Ecto neural progenitor cell (in vitro differentiated cells): ENCODE data around the gene IDE.
"Not testable (repeated sequence)": the region's sequence is repeated elsewhere in the genome, so short reads cannot be mapped to it uniquely, and the experiment has no call there.

ENCODE experiments used
- DNase-seq: peaks from one replicate; pipeline ENCODE4 v3.0.0-alpha.2; 2018; ENCODE audit warnings: low spot score

The IDE gene

GRCh38 chr10:92492748-92493240 is 81.1 kb downstream of the IDE start:
- DNase-seq = no peak

- no peak for DNase-seq
Observed at GRCh38 chr10:92490387-92490786, 83.5 kb downstream of the IDE start.

DNA sequence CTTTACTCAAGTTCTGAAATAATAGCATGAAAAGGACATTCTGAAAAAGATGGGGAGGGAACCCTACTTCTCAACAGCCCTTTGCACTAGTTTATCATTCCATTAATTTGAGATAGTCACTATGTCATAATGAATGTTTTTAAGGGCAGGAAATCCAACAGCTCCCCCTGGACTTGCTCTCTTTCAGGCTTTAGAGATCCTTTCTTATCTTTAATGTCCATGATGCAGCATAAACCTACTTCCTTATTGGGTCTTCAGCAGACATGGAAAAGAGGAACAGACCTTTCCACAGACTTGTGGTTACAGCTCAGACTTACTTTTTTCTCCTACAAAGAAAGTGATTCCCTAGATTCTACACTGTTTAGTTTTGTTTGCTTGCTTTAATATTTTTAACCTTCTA is 87.3 kb downstream of the IDE start:
- no peak for DNase-seq

- DNase-seq = no peak
Observed at GRCh38 chr10:92483539-92483938, 90.4 kb downstream of the IDE start.

GRCh38 chr10:92480413-92480812 is 93.5 kb downstream of the IDE start:
- no peak for DNase-seq

GRCh38 chr10:92479547-92479946 is 94.3 kb downstream of the IDE start:
- DNase-seq = no peak

- DNase-seq = no peak
Observed at GRCh38 chr10:92478536-92478935, 95.4 kb downstream of the IDE start.

DNA sequence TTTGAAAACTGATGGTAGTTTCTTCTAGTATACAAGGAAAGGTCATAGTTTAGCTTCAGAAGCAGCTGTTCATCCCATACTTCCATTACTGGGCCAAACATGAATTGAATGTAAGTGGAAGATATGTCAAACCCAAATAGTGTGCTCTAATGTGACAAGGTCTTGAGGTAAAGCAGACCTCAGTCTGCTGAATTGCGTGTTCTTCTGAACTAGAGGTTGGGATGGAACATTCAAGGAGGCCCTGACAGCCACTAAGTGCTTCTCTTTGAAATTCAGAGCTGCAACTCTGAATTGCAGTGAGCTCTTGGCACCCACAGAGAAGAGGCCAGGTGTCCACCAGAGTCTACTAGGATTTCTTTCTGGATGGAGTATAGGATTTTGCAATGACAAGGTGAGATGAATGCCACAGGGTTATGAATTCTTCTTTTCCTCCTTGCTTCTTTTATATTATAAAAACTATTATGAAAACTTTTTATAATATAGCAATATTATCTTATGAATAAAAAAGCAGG is 98.5 kb downstream of the IDE start:
- no peak for DNase-seq

DNA sequence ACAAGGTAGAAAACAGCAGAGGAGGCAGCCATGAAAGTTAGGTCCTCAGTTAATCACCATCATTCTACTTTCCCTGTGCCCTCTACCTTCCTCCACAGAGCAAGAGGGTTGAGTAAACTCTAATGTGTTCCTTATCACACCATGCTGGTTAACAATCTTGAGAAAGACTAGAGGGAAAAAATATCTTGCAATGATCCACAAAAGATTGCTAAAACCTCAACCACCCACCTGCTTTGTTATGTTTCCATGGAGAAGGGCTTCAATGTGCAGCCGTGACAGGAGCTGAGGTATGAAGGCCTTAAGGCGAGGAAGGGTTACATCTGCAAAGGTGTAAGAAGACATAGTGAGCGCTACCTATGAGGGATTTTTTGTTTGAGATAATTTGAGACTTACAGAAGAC is 103.9 kb downstream of the IDE start:
- no peak for DNase-seq

DNA sequence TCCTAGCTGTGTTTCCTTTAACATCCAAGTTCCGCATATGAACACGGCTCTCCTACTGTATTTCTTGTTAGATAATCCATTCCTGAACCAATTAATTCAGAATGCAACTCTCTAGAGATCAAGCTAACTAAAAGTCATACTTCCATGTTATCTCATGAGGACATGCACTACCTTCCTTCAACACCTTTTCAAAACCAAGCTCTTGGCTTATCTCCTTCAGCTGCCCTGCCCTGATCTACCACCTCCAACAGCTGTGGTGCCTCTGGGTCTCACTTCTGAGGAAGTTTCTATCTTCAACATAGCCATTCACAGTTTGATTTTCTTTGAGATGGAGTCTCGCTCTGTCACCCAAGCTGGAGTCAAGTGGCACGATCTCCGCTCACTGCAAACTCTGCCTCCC is 109.5 kb downstream of the IDE start:
- DNase-seq = no peak

- no peak for DNase-seq
Observed at GRCh38 chr10:92463582-92463981, 110.3 kb downstream of the IDE start.

DNA sequence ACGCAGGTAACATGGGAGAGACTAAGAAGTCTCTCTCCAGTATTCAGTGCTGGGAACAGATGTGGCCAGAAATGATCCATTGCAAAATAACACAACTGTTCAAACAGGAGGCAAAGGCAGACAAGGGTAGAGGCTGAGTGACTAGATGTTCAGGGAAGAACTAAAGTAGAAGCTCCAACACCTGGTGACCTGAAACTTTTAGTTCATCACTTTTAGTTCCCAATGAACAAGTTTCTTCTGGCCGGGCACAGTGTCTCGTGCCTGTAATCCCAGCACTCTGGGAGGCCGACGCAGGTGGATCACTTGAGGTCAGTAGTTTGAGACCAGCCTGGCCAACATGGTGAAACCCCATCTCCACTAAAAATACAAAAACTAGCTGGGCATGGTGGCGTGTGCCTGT is 118.9 kb downstream of the IDE start:
- DNase-seq = not testable (repeated sequence)

- DNase-seq = no peak
Observed at GRCh38 chr10:92452313-92452712, 121.6 kb downstream of the IDE start.

GRCh38 chr10:92451431-92451830 is 122.5 kb downstream of the IDE start:
- DNase-seq = no peak

DNA sequence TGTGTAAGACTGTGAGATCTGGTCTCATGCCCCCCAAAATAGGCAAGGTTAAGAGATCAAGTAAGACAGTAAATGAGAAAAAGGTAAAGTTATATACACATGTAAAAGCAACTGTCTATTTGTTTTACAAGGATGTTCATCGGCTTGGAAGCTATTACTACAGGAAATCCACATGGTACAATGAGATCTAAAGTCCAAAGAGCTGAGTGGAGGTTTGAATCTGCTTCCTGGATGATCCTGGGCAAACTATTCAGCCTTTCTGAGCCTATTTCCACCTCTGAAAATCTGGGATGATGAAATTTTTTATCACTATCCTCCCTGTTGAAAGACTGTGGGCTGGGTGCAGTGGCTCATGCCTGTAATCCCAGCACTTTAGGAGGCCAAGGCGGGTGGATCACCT is 123.0 kb downstream of the IDE start:
- DNase-seq = no peak

GRCh38 chr10:92440578-92440977 is 133.3 kb downstream of the IDE start:
- DNase-seq = no peak

DNA sequence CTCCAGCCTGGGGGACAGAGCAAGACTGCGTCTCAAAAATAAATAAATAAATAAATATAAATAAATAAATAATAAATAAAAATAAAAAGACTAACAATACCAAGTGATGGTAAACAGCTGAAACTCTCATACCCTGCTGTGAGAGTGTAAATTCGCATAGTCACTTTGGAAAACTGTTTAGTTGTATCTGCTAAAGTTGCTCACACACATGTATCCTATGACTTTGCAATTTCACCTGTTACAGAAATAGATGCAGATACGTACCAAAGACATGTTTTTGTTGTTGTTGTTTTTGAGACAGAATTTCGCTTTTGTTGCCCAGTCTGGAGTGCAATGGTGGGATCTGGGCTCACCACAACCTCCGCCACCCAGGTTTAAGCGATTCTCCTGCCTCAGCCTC is 135.7 kb downstream of the IDE start:
- no peak for DNase-seq

DNA sequence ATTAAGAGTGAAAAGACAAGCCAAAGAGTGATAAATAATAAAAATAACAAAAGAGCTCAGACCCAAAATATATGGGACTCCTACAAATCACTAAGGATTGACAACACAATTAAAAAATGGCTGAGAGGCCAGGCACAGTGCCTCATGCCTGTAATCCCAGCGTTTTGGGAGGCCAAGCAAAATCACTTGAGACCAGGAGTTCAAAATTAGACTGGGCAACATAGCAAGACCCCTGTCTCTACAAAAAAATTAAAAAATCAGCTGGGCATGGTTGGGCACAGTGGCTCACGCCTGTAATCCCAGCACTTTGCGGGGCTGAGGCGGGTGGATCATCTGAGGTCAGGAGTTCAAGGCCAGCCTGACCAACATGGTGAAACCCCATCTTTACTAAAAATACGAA is 137.3 kb downstream of the IDE start:
- no peak for DNase-seq

DNA sequence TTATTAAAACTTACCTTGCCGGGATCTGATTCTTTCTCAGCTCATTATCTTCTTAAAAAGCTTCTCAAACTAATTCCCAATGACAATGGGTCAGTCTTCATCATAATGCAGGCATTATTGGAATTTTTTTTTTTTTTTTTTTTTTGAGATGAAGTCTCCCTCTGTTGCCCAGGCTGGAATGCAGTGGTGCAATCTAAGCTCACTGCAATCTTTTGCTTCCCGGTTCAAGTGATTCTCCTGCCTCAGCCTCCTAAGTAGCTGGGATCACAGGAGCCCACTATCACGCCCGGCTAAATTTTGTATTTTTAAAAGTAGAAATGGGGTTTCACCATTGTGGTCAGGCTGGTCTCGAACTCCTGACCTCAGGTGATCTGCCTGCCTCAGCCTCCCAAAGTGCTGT is 137.8 kb downstream of the IDE start:
- DNase-seq = not testable (repeated sequence)

DNA sequence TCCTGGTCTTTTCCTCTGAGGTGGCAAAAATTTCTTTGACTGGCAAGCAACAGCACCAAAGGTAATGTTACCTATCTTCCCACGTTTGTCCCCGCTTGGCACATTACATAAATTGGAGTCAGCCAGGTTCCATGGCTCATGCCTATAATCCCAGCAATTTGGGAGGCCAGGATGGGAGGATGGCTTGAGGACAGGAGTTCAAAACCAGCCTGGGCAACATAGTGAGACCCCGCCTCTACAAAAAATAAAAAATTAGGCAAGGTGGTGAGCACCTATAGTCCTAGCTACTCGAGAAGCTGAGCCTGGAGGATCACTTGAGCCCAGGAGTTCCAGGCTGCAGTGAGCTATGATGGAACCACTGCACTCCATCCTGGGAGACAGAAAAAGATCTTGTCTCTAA is 139.5 kb downstream of the IDE start:
- DNase-seq = no peak

GRCh38 chr10:92432596-92432995 is 141.3 kb downstream of the IDE start:
- no peak for DNase-seq

DNA sequence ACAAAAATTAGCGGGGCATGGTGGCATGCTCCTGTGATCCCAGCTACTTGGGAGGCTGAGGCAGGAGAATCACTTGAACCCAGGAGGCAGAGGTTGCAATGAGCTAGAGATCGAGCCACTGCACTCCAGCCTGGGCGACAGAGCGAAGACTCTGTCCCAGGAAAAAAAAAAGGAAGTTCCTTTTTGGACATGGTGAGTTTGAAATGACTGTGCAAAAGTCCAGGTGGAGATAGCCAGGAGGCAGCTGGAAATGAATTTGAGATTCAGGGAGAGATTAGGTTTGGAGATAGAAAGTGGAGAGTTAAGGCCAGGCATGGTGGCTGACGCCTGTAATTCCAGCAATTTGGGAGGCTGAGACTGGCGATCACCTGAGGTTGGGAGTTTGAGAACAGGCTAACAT is 143.8 kb downstream of the IDE start:
- DNase-seq = no peak

GRCh38 chr10:92421550-92421949 is 152.3 kb downstream of the IDE start:
- no peak for DNase-seq

- no peak for DNase-seq
Observed at GRCh38 chr10:92420546-92421275, 153.2 kb downstream of the IDE start.
